ENCODE data around the gene CIRBP. TPM values are rescaled to one million over a fixed set of nuclear protein-coding genes. Genes with fewer than 3 reads are reported as not detected.
A peak's percentile ranks its signal among the peaks of the same experiment; 100 is the strongest.

The CIRBP gene
- total RNA-seq, 3 donors from 2014 or later = 281 to 507 (median 300) TPM

DNA sequence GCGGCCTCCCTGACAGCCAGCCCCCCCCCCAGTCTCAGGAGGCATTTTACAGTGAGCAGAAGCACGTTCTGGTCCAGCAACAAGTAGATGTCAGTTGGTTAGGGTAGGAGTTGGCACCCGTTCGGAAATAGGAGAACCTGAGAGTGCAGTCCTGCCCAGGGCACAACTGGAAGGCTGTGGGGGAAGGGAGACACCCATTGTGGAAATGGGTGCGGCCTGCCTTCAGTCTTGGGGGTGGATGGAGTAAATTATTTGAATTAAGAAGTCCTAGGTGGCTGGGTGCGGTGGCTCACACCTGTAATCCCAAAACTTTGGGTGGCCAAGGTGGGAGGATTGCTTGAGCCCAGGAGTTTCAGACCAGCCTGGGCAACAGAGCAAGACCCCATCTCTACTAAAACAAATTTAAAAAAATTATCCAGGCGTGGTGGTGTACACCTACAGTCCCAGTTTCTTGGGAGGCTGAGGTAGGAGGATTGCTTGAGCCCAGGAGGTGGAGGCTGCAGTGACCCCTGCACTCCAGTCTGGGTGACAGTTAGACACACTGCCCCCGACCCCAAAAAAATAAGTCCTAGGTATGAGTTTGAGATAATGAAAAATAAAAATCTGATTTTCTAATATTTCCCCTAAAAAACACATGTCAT, 1.2 kb downstream of the CIRBP start:
- Histone ChIP-seq H3K4me3 (peak overlapping the region; percentile 86), H3K9me3 (no peaks in the 10 kb centered on the region), H3K4me1 (ENCODE audit: low read depth) (peaks cover 85% of the 10 kb centered on the region), H3K36me3 (ENCODE audit: low read depth) (peaks cover 19% of the 10 kb centered on the region)
- TF ChIP-seq, protein P1, sequence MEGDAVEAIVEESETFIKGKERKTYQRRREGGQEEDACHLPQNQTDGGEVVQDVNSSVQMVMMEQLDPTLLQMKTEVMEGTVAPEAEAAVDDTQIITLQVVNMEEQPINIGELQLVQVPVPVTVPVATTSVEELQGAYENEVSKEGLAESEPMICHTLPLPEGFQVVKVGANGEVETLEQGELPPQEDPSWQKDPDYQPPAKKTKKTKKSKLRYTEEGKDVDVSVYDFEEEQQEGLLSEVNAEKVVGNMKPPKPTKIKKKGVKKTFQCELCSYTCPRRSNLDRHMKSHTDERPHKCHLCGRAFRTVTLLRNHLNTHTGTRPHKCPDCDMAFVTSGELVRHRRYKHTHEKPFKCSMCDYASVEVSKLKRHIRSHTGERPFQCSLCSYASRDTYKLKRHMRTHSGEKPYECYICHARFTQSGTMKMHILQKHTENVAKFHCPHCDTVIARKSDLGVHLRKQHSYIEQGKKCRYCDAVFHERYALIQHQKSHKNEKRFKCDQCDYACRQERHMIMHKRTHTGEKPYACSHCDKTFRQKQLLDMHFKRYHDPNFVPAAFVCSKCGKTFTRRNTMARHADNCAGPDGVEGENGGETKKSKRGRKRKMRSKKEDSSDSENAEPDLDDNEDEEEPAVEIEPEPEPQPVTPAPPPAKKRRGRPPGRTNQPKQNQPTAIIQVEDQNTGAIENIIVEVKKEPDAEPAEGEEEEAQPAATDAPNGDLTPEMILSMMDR (IDR thresholded peaks at IDR 0.05) = no peak
- intact Hi-C loops (cut with DNase I, micrococcal nuclease) = no loop called here
- ATAC-seq = no peak
- DNase-seq = peak in 2 of 3 donors; percentile 58 to 60

DNA sequence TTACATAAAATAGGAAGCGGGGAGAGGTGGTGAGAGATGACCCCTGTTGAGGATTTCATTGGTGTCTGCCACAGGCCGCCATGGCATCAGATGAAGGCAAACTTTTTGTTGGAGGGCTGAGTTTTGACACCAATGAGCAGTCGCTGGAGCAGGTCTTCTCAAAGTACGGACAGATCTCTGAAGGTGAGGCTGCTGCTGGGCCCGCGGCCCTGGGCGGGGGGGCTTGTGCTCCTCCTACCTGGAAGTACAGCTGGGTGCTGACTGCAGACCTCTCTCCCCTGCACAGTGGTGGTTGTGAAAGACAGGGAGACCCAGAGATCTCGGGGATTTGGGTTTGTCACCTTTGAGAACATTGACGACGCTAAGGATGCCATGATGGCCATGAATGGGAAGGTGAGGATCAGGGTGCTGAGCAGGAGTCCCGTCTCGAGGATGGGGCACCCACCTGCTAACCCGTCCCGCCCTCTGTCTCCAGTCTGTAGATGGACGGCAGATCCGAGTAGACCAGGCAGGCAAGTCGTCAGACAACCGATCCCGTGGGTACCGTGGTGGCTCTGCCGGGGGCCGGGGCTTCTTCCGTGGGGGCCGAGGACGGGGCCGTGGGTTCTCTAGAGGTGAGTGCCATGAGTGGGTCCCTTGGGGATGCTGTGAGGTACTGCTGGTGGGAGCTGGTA, 1.9 kb downstream of the CIRBP start:
- no peaks in the 10 kb centered on the region for H3K9me3 ChIP-seq
- peaks cover 19% of the 10 kb centered on the region for H3K36me3 ChIP-seq (ENCODE audit: low read depth)
- ATAC-seq = no peak
- peaks cover 79% of the 10 kb centered on the region for H3K4me1 ChIP-seq (ENCODE audit: low read depth)
- TF ChIP-seq, protein P1 (IDR thresholded peaks at IDR 0.05) = no peak
- H3K4me3 ChIP-seq = no peak overlapping the region
- DNase-seq = no peak
- intact Hi-C loops (cut with DNase I, micrococcal nuclease) = no loop called here

DNA sequence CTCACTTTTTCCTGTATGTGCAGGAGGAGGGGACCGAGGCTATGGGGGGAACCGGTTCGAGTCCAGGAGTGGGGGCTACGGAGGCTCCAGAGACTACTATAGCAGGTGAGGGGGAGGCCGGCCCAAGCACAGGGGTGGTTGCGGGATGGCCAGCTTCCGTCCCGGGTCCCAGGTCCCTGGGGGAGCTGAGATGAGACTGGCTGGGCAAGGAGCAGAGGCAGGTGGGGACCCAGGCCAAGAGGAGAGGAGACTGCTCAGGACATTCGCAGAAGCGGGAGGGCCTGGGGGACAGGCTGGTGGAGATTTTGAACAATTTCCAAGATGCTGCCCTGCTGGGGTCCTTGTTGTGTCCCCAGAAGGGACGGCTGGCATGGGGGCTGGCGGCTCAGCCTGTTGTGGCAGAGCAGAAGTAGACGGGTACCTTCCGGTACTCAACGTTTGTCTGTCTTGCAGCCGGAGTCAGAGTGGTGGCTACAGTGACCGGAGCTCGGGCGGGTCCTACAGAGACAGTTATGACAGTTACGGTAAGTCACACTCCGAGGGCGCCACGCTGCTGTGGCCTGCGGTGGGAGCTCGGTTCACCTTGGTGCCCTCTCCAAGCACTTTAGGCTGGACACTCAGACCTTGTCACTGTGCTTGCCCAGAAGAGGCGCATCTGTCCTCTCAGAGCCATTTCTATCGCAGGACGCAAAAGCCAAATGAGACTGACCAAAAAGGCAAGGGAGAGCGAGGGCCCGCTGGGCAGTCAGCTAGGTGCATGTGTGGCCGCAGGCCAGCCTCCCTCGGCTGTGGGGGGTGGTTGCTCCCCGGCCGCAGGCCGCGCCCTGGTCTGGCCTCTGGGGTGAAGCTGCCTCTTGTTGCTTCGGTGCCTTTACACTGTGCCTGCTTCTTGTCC, 2.6 kb downstream of the CIRBP start:
- intact Hi-C loops (cut with DNase I, micrococcal nuclease) = no loop called here
- Histone ChIP-seq H3K4me3 (no peak overlapping the region), H3K4me1 (ENCODE audit: low read depth) (peaks cover 81% of the 10 kb centered on the region), H3K36me3 (ENCODE audit: low read depth) (peaks cover 19% of the 10 kb centered on the region), H3K9me3 (no peaks in the 10 kb centered on the region)
- TF ChIP-seq, protein P1 (IDR thresholded peaks at IDR 0.05) = no peak
- no peak for ATAC-seq
- DNase-seq = no peak

DNA sequence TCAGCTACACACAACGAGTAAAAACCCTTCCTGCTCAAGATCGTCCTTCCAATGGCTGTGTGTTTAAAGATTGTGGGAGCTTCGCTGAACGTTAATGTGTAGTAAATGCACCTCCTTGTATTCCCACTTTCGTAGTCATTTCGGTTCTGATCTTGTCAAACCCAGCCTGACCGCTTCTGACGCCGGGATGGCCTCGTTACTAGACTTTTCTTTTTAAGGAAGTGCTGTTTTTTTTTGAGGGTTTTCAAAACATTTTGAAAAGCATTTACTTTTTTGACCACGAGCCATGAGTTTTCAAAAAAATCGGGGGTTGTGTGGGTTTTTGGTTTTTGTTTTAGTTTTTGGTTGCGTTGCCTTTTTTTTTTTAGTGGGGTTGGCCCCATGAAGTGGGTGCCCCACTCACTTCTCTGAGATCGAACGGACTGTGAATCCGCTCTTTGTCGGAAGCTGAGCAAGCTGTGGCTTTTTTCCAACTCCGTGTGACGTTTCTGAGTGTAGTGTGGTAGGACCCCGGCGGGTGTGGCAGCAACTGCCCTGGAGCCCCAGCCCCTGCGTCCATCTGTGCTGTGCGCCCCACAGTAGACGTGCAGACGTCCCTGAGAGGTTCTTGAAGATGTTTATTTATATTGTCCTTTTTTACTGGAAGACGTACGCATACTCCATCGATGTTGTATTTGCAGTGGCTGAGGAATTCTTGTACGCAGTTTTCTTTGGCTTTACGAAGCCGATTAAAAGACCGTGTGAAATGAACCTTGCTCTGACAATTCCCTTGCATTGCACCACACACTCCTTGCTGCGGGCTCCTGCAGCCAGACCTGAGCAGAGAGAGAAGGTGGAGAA, 3.5 kb downstream of the CIRBP start:
- no peak for ATAC-seq
- Histone ChIP-seq H3K9me3 (no peaks in the 10 kb centered on the region), H3K4me1 (ENCODE audit: low read depth) (peaks cover 79% of the 10 kb centered on the region), H3K4me3 (no peak overlapping the region), H3K36me3 (ENCODE audit: low read depth) (peaks cover 19% of the 10 kb centered on the region)
- TF ChIP-seq, protein P1 (IDR thresholded peaks at IDR 0.05) = no peak
- DNase-seq = no peak
- intact Hi-C loops (cut with DNase I, micrococcal nuclease) = no loop called here
